Measurements from ENCODE around the gene RGPD3.
"Not testable (repeated sequence)": the region's sequence is repeated elsewhere in the genome, so short reads cannot be mapped to it uniquely, and the experiment has no call there.

- TF ChIP-seq EP300 (conservative IDR thresholded peaks at IDR 0.05; ENCODE audit: poor library complexity, severe bottlenecking); CTCF (IDR thresholded peaks at IDR 0.05; ENCODE audit: poor library complexity, severe bottlenecking); EZH2 (IDR thresholded peaks at IDR 0.05; ENCODE audit: borderline replicate concordance, insufficient read depth, low read length, poor library complexity, severe bottlenecking): not testable (repeated sequence)
These were observed 32.1 kb upstream of the RGPD3 start for GRCh38 chr2:106500350-106500749.
